ENCODE data around the gene MEX3D.

- TF ChIP-seq, protein P1, sequence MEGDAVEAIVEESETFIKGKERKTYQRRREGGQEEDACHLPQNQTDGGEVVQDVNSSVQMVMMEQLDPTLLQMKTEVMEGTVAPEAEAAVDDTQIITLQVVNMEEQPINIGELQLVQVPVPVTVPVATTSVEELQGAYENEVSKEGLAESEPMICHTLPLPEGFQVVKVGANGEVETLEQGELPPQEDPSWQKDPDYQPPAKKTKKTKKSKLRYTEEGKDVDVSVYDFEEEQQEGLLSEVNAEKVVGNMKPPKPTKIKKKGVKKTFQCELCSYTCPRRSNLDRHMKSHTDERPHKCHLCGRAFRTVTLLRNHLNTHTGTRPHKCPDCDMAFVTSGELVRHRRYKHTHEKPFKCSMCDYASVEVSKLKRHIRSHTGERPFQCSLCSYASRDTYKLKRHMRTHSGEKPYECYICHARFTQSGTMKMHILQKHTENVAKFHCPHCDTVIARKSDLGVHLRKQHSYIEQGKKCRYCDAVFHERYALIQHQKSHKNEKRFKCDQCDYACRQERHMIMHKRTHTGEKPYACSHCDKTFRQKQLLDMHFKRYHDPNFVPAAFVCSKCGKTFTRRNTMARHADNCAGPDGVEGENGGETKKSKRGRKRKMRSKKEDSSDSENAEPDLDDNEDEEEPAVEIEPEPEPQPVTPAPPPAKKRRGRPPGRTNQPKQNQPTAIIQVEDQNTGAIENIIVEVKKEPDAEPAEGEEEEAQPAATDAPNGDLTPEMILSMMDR (IDR thresholded peaks at IDR 0.05): no peak
- TF ChIP-seq POLR2A (IDR thresholded peaks at IDR 0.05) (no peak), EP300 (IDR thresholded peaks at IDR 0.05; ENCODE audit: low read depth) (no peak), POLR2AphosphoS5 (IDR thresholded peaks at IDR 0.05) (no peak)
Measured at GRCh38 chr19:1510807-1511206, 57.3 kb downstream of the MEX3D start.
